ENCODE data around the gene MALRD1.
"Not testable (repeated sequence)": the region's sequence is repeated elsewhere in the genome, so short reads cannot be mapped to it uniquely, and the experiment has no call there.

The MALRD1 gene

GRCh38 chr10:19505320-19506312 lies 457.0 kb downstream of the MALRD1 start:
- H3K4me1 ChIP-seq (ENCODE audit: control extremely low read depth in 1 of 4, control insufficient read depth in 4 of 4, insufficient read depth in 4 of 4, low read length in 3 of 4), result peaks cover 0 to 2% (median 0%) of the 10 kb centered on the region in 4 experiments
- peaks cover 0 to 2% (median 0%) of the 10 kb centered on the region in 5 experiments for H3K9me3 ChIP-seq (ENCODE audit: control extremely low read depth in 1 of 5, control insufficient read depth in 4 of 5, insufficient read depth in 2 of 5, low read depth in 1 of 5, low read length in 4 of 5)
- peaks cover 0 to 4% (median 1%) of the 10 kb centered on the region in 4 experiments for H3K36me3 ChIP-seq (ENCODE audit: control insufficient read depth in 4 of 4, insufficient read depth in 4 of 4, low read length in 3 of 4)
- 100% methylated on average over 2 of the region's 6 CpGs for WGBS (ENCODE audit: insufficient coverage)
- POLR2A ChIA-PET, result no interaction called here
- no peak overlapping the region for H3K4me3 ChIP-seq (ENCODE audit: control insufficient read depth in 1 of 7, extremely low read depth in 1 of 7, insufficient read depth in 4 of 7, low read depth in 2 of 7, low read length in 6 of 7)
- CTCF ChIA-PET, result no interaction called here
- H3K27ac ChIP-seq (ENCODE audit: insufficient read depth in 1 of 2, low read depth in 1 of 2, low read length in 2 of 2, poor library complexity in 1 of 2, severe bottlenecking in 2 of 2), result no peak overlapping the region
- DNase-seq, result no peak
- H3K27me3 ChIP-seq (replicated peaks in 2 of 5; ENCODE audit: control insufficient read depth in 4 of 5, insufficient read depth in 5 of 5, low read length in 4 of 5), result no peaks in the 10 kb centered on the region

DNA sequence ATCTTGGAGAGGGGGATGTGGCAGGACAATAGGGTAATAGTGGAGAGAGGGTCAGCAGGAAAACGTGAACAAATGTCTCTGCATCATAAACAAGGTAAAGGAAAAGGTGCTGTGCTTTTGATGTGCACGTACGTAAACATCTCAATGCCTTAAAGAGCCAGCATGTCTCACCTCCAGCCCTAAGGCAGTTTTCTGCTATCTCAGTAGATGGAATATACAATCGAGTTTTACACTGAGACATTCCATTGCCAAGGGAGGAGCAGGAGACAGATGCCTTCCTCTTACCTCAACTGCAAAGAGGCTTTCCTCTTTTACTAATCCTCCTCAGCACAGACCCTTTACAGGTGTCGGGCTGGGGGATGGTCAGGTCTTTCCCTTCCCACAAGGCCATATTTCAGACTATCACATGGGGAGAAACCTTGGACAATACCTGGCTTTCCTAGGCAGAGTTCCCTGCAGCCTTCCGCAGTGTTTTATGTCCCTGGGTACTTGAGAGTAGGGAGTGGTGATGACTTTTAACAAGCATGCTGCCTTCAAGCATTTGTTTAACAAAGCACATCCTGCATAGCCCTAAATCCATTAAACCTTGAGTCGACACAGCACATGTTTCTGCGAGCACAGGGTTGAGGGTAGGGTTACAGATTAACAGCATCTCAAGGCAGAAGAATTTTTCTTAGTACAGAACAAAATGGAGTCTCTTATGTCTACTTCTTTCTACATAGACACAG lies 461.6 kb downstream of the MALRD1 start:
- H3K4me3 ChIP-seq (ENCODE audit: control insufficient read depth in 1 of 7, extremely low read depth in 1 of 7, insufficient read depth in 4 of 7, low read depth in 2 of 7, low read length in 6 of 7); H3K9me3 ChIP-seq (ENCODE audit: control extremely low read depth in 1 of 5, control insufficient read depth in 4 of 5, insufficient read depth in 2 of 5, low read depth in 1 of 5, low read length in 4 of 5); H3K36me3 ChIP-seq (ENCODE audit: control insufficient read depth in 4 of 4, insufficient read depth in 4 of 4, low read length in 3 of 4); POLR2A ChIA-PET; H3K27ac ChIP-seq (ENCODE audit: insufficient read depth in 1 of 2, low read depth in 1 of 2, low read length in 2 of 2, poor library complexity in 1 of 2, severe bottlenecking in 2 of 2); H3K4me1 ChIP-seq (ENCODE audit: control extremely low read depth in 1 of 4, control insufficient read depth in 4 of 4, insufficient read depth in 4 of 4, low read length in 3 of 4); H3K27me3 ChIP-seq (replicated peaks in 2 of 5; ENCODE audit: control insufficient read depth in 4 of 5, insufficient read depth in 5 of 5, low read length in 4 of 5); CTCF ChIA-PET; DNase-seq: not testable (repeated sequence)
- 84% methylated on average over 3 of the region's 8 CpGs for WGBS (ENCODE audit: insufficient coverage)

DNA sequence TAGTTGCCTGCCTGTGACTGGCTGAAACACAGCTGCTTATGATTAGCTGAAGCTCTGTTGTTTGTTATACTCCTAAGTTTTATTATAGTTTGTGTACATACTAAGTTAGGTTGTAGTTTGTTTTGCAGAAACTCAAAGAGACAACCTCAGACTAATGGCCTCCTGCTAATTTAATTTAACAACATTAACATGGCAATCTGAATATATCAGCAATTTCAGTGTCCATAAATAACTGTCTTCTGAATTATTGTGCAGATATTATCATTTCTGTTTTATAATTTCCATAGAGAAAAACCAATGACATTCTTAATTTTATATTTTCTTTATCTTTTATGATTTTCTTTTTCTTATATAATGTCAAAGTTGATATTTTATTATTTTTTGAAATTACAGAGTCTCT lies 469.5 kb downstream of the MALRD1 start:
- Histone ChIP-seq H3K9me3 (ENCODE audit: control extremely low read depth in 1 of 5, control insufficient read depth in 4 of 5, insufficient read depth in 2 of 5, low read depth in 1 of 5, low read length in 4 of 5) (peaks cover 0 to 17% (median 6%) of the 10 kb centered on the region in 5 experiments), H3K4me3 (ENCODE audit: control insufficient read depth in 1 of 7, extremely low read depth in 1 of 7, insufficient read depth in 4 of 7, low read depth in 2 of 7, low read length in 6 of 7) (no peak overlapping the region), H3K27ac (ENCODE audit: insufficient read depth in 1 of 2, low read depth in 1 of 2, low read length in 2 of 2, poor library complexity in 1 of 2, severe bottlenecking in 2 of 2) (no peak overlapping the region), H3K4me1 (ENCODE audit: control extremely low read depth in 1 of 4, control insufficient read depth in 4 of 4, insufficient read depth in 4 of 4, low read length in 3 of 4) (no peaks in the 10 kb centered on the region), H3K27me3 (replicated peaks in 2 of 5; ENCODE audit: control insufficient read depth in 4 of 5, insufficient read depth in 5 of 5, low read length in 4 of 5) (no peaks in the 10 kb centered on the region), H3K36me3 (ENCODE audit: control insufficient read depth in 4 of 4, insufficient read depth in 4 of 4, low read length in 3 of 4) (no peaks in the 10 kb centered on the region)
- POLR2A ChIA-PET, result no interaction called here
- no peak for DNase-seq
- CTCF ChIA-PET, result interaction anchor here (1.0 kb wide), 1 partner anchor 662 kb away, joined by 3 read pairs; no protein-coding TSS in a partner anchor

DNA sequence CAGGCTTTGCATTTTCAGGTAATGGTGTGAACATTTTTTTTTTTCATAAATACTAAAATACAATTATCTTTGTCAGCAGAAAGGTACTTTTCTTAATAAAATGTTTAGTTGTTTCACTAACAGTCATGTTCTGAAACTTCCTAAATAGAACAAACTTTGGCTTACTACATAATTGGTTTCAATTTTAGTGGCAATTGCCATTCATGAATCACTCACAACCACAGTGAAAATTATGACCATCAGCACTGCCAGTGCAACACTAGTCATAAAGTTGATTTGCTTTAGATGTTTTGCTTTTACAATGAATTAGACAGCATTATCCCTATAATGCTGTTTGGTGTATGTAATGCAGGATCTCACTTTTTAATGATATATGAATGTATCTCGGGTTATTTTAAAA lies 470.0 kb downstream of the MALRD1 start:
- ChIA-PET POLR2A (no interaction called here), CTCF (interaction anchor here (1.0 kb wide), 1 partner anchor 662 kb away, joined by 3 read pairs; no protein-coding TSS in a partner anchor)
- WGBS (ENCODE audit: insufficient coverage), result no CpG with 5 or more reads among the region's 1 CpG

GRCh38 chr10:19531324-19531723 lies 482.7 kb downstream of the MALRD1 start:
- H3K36me3 ChIP-seq (ENCODE audit: control insufficient read depth in 4 of 4, insufficient read depth in 4 of 4, low read length in 3 of 4), result no peaks in the 10 kb centered on the region
- no CpG with 5 or more reads among the region's 3 CpGs for WGBS (ENCODE audit: insufficient coverage)
- H3K4me1 ChIP-seq (ENCODE audit: control extremely low read depth in 1 of 4, control insufficient read depth in 4 of 4, insufficient read depth in 4 of 4, low read length in 3 of 4), result no peaks in the 10 kb centered on the region
- ChIA-PET CTCF (no interaction called here), POLR2A (no interaction called here)
- H3K27ac ChIP-seq (ENCODE audit: insufficient read depth in 1 of 2, low read depth in 1 of 2, low read length in 2 of 2, poor library complexity in 1 of 2, severe bottlenecking in 2 of 2), result no peak overlapping the region
- no peak for DNase-seq
- peaks cover 0 to 1% (median 0%) of the 10 kb centered on the region in 5 experiments for H3K9me3 ChIP-seq (ENCODE audit: control extremely low read depth in 1 of 5, control insufficient read depth in 4 of 5, insufficient read depth in 2 of 5, low read depth in 1 of 5, low read length in 4 of 5)
- no peaks in the 10 kb centered on the region for H3K27me3 ChIP-seq (replicated peaks in 2 of 5; ENCODE audit: control insufficient read depth in 4 of 5, insufficient read depth in 5 of 5, low read length in 4 of 5)
- no peak overlapping the region for H3K4me3 ChIP-seq (ENCODE audit: control insufficient read depth in 1 of 7, extremely low read depth in 1 of 7, insufficient read depth in 4 of 7, low read depth in 2 of 7, low read length in 6 of 7)

More for the DNA sequence above, 470.0 kb downstream of the MALRD1 start:
- DNase-seq, result peak in 2 of 3 donors; percentile 3 to 7
- Histone ChIP-seq H3K36me3 (ENCODE audit: control insufficient read depth in 4 of 4, insufficient read depth in 4 of 4, low read length in 3 of 4) (no peaks in the 10 kb centered on the region), H3K27ac (ENCODE audit: insufficient read depth in 1 of 2, low read depth in 1 of 2, low read length in 2 of 2, poor library complexity in 1 of 2, severe bottlenecking in 2 of 2) (no peak overlapping the region), H3K4me1 (ENCODE audit: control extremely low read depth in 1 of 4, control insufficient read depth in 4 of 4, insufficient read depth in 4 of 4, low read length in 3 of 4) (no peaks in the 10 kb centered on the region), H3K4me3 (ENCODE audit: control insufficient read depth in 1 of 7, extremely low read depth in 1 of 7, insufficient read depth in 4 of 7, low read depth in 2 of 7, low read length in 6 of 7) (no peak overlapping the region), H3K27me3 (replicated peaks in 2 of 5; ENCODE audit: control insufficient read depth in 4 of 5, insufficient read depth in 5 of 5, low read length in 4 of 5) (no peaks in the 10 kb centered on the region), H3K9me3 (ENCODE audit: control extremely low read depth in 1 of 5, control insufficient read depth in 4 of 5, insufficient read depth in 2 of 5, low read depth in 1 of 5, low read length in 4 of 5) (peaks cover 0 to 16% (median 6%) of the 10 kb centered on the region in 5 experiments)

- peaks cover 0 to 1% (median 0%) of the 10 kb centered on the region in 5 experiments for H3K9me3 ChIP-seq (ENCODE audit: control extremely low read depth in 1 of 5, control insufficient read depth in 4 of 5, insufficient read depth in 2 of 5, low read depth in 1 of 5, low read length in 4 of 5)
- no peaks in the 10 kb centered on the region for H3K27me3 ChIP-seq (replicated peaks in 2 of 5; ENCODE audit: control insufficient read depth in 4 of 5, insufficient read depth in 5 of 5, low read length in 4 of 5)
- H3K4me1 ChIP-seq (ENCODE audit: control extremely low read depth in 1 of 4, control insufficient read depth in 4 of 4, insufficient read depth in 4 of 4, low read length in 3 of 4), result no peaks in the 10 kb centered on the region
- WGBS (ENCODE audit: insufficient coverage), result 67% methylated on average over 1 of the region's 3 CpGs
- H3K27ac ChIP-seq (ENCODE audit: insufficient read depth in 1 of 2, low read depth in 1 of 2, low read length in 2 of 2, poor library complexity in 1 of 2, severe bottlenecking in 2 of 2), result no peak overlapping the region
- ChIA-PET POLR2A (no interaction called here), CTCF (no interaction called here)
- H3K36me3 ChIP-seq (ENCODE audit: control insufficient read depth in 4 of 4, insufficient read depth in 4 of 4, low read length in 3 of 4), result no peaks in the 10 kb centered on the region
- DNase-seq, result peak in 2 of 3 donors; percentile 3 to 13
- H3K4me3 ChIP-seq (ENCODE audit: control insufficient read depth in 1 of 7, extremely low read depth in 1 of 7, insufficient read depth in 4 of 7, low read depth in 2 of 7, low read length in 6 of 7), result no peak overlapping the region
Measured at GRCh38 chr10:19532411-19532810, 483.8 kb downstream of the MALRD1 start.

DNA sequence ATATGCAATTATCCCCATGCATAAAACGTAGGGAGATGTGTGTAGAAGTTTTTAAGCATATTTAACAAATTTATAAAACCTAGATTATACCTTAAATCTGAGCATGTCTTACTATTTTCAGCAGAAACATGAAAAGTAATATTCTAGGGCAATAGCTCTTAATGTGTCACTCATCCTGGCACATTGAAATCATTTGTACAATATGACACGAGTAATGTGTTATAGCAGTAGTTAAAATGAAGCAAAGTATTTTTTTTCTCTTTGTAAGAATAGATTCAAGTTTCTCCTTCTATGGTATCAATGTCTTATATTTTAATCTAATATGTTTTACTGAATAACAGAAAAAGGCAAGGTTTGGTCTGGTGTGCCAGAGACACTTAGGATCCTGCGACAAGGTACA lies 492.7 kb downstream of the MALRD1 start:
- no peak for DNase-seq
- no CpG with 5 or more reads among the region's 3 CpGs for WGBS (ENCODE audit: insufficient coverage)
- CTCF ChIA-PET, result no interaction called here
- H3K36me3 ChIP-seq (ENCODE audit: control insufficient read depth in 4 of 4, insufficient read depth in 4 of 4, low read length in 3 of 4), result peaks cover 0 to 3% (median 0%) of the 10 kb centered on the region in 4 experiments
- H3K9me3 ChIP-seq (ENCODE audit: control extremely low read depth in 1 of 5, control insufficient read depth in 4 of 5, insufficient read depth in 2 of 5, low read depth in 1 of 5, low read length in 4 of 5), result peaks cover 0 to 3% (median 0%) of the 10 kb centered on the region in 5 experiments
- H3K4me1 ChIP-seq (ENCODE audit: control extremely low read depth in 1 of 4, control insufficient read depth in 4 of 4, insufficient read depth in 4 of 4, low read length in 3 of 4), result no peaks in the 10 kb centered on the region
- H3K27me3 ChIP-seq (replicated peaks in 2 of 5; ENCODE audit: control insufficient read depth in 4 of 5, insufficient read depth in 5 of 5, low read length in 4 of 5), result no peaks in the 10 kb centered on the region
- no peak overlapping the region for H3K4me3 ChIP-seq (ENCODE audit: control insufficient read depth in 1 of 7, extremely low read depth in 1 of 7, insufficient read depth in 4 of 7, low read depth in 2 of 7, low read length in 6 of 7)
- POLR2A ChIA-PET, result no interaction called here
- no peak overlapping the region for H3K27ac ChIP-seq (ENCODE audit: insufficient read depth in 1 of 2, low read depth in 1 of 2, low read length in 2 of 2, poor library complexity in 1 of 2, severe bottlenecking in 2 of 2)
